Eye (tissue), 1 donor: ENCODE results near the gene TLCD3B.

Experiments used
- DNase-seq: peaks from one replicate; pipeline ENCODE4 v3.0.0-alpha.2; 2015

Gene TLCD3B, protein sequence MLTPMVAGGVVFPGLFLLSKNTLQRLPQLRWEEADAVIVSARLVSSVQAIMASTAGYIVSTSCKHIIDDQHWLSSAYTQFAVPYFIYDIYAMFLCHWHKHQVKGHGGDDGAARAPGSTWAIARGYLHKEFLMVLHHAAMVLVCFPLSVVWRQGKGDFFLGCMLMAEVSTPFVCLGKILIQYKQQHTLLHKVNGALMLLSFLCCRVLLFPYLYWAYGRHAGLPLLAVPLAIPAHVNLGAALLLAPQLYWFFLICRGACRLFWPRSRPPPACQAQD

DNA sequence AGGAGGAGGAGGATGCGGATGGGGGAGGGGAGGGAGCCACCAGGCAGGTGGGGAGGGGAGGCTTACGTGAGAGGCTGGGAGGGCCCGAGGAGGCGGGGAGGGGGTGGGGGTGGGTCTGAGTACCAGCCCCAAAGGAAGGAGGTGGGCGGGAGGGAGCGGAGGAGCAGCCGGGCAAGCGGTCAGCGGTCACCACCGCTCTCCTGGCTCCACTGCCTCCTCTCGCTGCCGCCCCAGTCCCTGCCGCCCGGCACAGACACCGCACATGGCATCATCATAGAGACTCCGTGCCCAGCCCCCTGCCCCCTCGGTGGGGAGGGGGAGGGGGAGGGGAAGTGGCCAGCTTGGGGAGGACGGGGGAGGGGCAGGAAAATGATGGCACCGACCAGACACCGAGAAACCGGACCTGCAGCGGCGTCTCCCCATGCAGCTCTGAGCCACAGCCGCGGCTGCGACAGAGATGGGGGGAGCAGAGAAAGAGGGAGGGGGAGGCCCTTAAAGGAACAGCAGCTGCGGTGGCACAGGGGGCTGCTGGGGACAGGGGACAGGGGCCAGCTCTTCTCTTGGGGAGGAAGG lies at the start of gene TLCD3B:
TSS of gene TLCD3B (minus strand) at position 431 of the 573 bp plus-strand sequence. CDS start 744 bp downstream, outside the sequence.
- peak; percentile 75 for DNase-seq

DNA sequence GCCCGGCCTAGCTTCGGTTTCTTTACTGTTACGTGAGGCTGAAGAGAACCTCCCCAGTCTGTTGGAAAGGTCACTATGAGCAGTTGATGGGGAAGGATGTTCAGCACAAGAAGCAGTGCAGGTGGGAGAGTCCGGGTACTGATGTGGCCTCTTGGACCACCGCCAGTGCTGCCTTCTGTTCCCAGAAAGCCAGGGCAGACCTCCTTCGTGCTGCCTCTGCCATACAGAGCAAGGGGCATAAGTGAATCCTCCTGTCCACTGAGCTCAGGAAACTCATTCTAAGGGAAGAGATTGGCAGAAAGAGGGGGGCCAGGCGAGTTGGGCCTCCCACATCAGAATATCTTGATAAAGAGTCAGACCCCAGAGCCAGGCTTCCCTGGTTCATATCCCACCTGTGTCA lies 48.4 kb upstream of the TLCD3B start:
- no peak for DNase-seq

DNA sequence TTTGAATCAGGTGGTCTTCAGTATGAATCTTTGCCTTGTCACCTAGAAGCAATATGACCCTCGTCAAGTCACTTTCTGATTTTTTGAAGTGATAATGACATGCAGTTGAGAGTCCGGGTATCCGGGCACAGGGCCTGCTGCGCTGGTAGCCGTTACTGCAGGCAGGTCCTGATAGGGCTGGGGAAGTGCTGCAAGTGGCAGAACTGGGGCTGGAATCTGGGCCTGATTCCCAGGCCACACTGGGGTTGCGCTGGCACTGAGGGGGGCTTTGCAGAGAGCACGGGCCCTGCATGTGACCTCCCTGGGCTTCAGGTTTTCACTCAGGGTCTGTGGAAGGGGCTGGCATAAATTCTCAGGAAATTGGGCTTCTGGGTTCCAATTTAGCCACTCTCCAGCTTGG lies 47.7 kb upstream of the TLCD3B start:
- DNase-seq: no peak

DNA sequence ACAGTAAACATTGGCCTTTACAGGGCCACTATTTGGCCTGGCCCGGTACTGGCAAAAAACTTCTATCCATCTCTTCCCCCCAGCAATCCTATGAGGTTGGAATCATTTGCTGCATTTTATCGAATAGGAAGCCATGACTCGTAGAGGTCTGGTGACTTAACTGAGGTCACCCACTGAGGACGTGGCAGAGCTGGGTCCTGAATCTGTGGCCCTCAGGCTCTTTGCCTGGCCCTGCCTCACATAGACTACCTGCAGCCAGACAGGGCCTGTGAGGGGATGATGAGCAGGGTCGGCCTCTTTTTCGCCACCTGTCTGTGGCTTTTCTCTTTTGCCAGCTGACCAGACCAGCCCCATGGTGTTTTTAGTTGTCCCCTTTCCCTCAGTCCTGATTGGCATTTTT lies 46.6 kb upstream of the TLCD3B start:
- DNase-seq: no peak

DNA sequence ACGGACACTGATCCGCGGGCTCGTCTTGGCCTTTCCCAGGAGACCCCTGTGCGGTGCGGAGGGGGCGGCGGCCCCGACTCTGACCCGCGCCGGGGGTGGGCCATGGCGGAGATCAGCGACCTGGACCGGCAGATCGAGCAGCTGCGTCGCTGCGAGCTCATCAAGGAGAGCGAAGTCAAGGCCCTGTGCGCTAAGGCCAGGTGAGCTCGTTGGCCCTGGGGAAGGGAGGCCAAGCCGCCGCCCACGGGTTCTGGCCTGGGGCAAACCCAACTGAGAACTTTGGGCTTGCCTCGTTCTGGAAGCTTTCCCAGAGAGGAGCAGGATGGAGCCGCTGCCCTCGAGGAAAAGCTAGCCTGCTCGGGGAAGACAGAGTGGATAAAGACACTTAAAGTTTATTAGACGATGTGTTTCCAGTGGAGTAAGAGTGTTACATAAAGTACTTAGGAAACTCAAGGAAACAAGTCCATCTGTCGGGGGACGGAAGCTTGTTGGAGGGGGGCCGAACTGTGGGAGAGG lies 45.3 kb upstream of the TLCD3B start:
- DNase-seq: no peak

DNA sequence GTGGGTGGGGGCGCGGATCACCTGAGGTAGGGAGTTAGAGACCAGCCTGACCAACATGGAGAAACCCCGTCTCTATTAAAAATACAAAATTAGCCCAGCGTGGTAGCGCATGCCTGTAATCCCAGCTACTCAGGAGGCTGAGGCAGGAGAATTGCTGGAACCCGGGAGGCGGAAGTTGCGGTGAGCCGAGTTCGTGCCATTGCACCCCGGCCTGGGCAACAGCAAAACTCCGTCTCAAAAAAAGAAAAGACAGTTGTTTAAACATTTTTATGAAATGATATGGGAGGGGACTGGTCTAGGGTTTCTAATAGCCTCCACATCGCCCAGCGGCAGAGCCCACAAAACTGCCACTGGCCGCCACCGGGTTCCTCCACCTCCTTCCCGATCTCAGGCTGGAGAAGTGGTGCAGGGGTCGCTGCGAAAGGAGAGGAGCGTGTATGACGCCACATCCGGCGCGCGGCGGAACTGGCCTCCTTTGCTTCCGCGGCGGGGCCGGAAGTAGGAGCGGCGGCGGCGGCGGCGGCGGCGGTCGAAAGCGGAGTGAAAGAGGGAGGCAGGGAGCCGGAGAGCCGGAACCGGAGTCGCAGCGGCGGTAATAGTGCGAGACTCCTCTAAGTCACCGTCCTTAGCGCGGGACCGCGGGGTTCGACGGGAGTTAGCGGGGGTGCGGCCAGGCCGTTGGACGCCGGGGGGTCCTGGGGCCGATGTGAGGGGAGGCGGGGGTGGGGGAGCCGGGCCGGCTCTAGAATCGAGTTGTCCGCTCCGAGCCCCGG lies 44.6 kb upstream of the TLCD3B start, which contains the start of gene PPP4C:
TSS of gene PPP4C (plus strand) at position 492 of the 773 bp plus-strand sequence. CDS start 384 bp downstream, outside the sequence.
- peak; percentile 96 for DNase-seq

DNA sequence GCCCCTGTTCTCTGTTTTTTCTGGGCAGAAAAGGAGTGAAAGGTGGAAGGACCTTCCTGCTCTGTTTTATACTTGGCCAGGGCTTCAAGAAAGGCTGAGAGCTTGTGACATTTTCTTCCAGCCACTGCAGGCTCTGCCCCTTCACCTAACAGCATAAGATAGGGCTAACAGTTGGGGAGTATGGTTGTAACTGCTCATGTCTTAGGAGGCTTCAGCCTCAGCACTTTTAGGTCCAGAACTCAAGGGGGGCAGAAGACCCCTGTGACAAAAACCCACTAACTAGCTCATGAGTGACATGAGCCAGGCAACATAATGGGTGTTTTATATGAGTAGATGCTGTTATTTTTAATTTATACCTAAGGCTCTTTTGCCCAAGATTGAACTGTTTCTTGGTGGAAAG lies 39.4 kb upstream of the TLCD3B start:
- DNase-seq: no peak

DNA sequence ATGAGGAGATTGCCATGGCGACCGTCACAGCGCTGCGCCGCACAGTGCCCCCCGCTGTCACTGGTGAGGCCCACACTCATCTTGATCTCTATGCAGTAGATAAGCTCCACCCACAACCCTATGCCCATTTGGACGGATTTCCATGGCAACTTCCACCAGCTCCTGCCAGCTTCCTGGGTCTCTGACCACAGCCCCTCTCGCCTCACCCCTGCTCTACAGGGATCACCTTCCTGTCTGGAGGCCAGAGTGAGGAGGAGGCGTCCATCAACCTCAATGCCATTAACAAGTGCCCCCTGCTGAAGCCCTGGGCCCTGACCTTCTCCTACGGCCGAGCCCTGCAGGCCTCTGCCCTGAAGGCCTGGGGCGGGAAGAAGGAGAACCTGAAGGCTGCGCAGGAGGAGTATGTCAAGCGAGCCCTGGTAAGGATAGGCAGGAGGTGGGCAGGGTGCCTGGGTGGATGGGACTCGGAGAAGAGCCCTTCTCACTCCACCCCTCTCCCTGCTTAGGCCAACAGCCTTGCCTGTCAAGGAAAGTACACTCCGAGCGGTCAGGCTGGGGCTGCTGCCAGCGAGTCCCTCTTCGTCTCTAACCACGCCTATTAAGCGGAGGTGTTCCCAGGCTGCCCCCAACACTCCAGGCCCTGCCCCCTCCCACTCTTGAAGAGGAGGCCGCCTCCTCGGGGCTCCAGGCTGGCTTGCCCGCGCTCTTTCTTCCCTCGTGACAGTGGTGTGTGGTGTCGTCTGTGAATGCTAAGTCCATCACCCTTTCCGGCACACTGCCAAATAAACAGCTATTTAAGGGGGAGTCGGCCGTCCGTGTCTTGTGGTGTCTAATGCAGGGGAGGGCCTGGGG lies 38.8 kb upstream of the TLCD3B start:
- DNase-seq: no peak

DNA sequence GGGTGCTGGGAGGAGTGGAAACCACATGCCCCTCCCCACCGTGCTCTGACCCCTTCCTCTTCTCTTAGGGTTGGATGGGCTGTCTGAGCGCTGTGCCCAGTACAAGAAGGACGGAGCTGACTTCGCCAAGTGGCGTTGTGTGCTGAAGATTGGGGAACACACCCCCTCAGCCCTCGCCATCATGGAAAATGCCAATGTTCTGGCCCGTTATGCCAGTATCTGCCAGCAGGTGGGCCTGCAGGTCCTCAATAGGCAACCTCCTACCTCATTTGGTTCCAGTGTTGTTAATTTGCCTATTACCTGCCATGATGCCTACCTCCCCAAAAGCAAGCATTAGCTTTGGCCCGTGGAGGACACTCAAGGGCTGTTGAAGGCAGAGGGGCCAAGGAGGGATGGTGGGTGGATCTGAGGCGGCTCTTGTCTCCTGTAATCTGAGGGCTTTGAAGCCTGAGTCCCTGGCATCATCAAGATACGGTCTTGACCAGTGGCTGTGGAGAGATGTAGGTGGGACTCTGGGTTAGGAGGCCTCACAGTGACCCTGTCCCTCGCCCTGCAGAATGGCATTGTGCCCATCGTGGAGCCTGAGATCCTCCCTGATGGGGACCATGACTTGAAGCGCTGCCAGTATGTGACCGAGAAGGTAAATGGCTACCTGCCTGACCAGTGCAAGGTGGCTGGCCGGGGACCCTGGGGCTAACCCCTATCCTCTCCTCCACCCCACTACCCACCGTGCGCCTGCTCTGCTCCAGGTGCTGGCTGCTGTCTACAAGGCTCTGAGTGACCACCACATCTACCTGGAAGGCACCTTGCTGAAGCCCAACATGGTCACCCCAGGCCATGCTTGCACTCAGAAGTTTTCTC lies 37.9 kb upstream of the TLCD3B start:
- no peak for DNase-seq

DNA sequence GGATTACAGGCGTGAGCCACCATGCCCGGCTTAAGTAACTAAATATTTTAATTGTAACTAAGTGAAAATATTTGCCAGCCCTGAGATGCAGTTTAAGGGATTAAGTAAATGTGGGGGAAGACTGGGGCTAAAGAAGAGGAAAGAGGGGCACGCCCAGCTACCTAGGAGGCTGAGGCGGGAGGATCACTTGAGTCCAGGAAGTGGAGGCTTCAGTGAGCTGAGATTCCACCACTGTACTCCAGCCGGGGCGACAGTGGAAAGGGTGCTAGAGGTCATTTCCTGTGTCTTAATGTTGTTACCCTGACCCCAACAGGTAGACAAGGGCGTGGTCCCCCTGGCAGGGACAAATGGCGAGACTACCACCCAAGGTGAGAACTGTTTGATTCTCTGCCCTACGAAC lies 37.3 kb upstream of the TLCD3B start:
- DNase-seq: no peak

DNA sequence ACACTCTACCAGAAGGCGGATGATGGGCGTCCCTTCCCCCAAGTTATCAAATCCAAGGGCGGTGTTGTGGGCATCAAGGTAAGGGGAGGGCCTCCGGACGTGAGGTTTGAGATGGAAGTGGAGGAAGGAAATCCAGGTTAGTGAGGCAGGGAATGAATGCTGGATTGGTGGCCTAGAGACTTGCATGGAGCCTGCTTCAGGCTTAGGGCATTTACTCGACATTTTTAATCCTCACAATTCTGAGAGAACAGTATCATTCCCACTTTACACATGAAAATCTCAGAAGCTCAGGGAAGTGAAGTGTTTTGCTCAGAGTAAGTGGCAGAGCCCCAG lies 36.5 kb upstream of the TLCD3B start:
- DNase-seq: no peak

DNA sequence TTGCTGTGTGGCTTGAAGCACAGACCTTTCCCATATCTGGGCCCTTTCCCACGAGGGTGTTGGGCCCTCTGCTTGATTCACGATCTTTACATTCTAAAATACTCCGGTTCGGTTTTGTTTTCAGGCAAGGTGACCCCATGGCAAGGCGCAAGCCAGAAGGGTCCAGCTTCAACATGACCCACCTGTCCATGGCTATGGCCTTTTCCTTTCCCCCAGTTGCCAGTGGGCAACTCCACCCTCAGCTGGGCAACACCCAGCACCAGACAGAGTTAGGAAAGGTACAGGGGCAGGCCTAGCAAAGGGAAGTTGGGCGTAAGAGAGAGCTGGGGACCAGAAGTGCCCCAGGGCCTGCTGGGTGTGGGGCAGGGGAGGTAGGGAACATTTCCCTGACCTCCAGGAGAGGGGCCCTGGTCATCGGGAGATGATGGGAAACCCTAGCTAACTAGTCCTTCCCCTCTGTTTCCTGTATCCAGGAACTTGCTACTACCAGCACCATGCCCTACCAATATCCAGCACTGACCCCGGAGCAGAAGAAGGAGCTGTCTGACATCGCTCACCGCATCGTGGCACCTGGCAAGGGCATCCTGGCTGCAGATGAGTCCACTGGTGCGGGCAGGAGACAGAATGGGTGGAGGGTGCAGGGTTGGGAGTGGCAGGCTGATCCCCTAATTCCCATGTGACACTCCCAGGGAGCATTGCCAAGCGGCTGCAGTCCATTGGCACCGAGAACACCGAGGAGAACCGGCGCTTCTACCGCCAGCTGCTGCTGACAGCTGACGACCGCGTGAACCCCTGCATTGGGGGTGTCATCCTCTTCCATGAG lies 35.9 kb upstream of the TLCD3B start:
- no peak for DNase-seq

DNA sequence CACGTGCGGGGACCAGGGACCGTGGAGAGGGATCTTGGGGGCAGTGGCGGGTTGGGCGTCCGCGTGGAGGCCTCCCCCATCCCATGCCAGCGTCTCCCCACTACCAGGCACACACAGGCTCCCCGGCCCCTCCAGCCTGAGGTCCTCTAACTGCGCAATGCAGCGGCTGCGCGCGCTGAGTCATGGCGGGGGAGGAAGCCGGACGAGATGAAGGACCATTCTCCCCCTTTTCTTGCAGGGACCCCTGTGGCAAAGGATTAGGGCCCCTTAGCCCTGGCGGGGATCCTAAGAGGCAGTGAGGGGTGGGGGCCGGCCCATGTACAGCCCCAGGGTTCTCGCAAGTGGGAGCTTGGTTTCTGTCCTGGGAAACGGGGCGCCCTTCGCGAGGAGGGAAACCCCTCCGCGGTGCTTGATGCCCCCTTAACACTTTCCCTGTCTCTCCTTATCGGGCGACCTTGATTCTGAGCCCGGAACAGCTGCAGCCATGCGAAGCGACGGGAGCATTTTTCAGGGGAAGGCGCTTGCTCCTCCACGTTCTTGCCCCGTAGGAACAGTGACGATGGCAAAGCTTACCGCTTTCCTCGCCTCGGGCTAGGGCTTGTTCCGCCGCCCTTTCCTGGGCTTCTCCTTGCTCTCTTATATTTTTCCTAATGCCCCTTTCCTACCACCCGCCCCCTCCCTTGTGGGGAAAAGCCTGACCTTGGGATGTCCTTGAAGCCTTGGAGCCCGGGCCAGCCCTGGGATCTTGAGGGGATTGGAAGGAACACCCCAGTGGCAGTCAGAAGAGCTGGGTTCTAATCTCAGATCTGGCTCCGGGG lies 35.1 kb upstream of the TLCD3B start:
- DNase-seq: peak; percentile 74

DNA sequence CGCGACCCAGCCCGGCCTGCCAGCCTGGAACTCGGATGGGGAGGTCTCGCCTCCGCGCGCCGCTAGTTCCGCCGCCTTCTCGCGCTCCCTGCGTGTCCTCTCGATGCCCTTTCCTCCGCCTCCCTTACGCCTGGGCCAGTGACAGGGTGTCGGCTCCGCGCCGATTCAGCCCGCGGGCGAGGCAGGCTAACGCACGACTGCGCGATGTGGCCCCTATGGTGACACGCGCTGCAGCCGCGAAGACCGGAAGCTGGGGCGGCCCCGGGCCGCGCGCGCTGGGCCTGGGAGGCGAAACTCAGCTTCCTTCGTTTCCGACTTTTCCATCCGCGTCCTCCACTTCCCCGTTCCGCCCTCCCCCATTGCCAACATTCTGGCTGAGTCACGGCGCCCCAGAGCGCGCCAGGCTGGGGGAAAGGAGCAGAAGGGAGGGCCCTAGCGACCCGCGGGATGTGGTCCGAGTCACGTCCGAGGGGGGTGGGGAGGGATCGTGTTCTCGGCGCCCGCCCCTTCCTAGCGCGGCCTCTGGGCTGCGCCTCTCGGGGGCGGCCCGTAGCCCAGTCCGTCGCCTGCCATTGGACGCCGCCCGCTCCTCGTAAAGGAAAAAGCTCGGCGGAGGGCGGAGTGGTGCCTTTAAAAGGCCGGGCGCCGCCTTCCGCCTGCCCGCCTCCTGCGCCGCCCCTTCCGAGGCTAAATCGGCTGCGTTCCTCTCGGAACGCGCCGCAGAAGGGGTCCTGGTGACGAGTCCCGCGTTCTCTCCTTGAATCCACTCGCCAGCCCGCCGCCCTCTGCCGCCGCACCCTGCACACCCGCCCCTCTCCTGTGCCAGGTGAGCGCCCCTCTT lies 34.3 kb upstream of the TLCD3B start, which contains the start of gene ALDOA:
TSS of gene ALDOA (plus strand) at position 659 of the 841 bp plus-strand sequence. CDS start 1,138 bp downstream, outside the sequence.
- peak; percentile 98 for DNase-seq

DNA sequence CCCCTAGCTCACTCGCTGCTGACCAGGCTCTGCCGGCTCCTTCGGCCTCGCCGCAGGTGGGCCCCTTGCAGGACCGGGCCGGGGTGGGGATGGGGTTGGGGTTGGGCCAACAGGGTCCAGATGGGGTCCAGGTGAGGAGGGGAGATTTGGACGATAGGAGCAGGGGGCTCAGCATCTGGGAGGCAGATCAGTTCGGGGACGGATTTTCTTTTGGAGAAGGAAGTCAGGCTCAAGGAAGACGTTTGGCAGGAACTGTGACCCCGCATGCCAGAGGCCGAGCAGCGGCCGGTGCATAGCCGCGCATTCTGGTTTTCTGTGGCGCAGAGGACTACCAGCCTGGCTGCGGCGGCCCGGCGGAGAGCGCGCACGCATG lies 33.6 kb upstream of the TLCD3B start:
- DNase-seq: no peak

DNA sequence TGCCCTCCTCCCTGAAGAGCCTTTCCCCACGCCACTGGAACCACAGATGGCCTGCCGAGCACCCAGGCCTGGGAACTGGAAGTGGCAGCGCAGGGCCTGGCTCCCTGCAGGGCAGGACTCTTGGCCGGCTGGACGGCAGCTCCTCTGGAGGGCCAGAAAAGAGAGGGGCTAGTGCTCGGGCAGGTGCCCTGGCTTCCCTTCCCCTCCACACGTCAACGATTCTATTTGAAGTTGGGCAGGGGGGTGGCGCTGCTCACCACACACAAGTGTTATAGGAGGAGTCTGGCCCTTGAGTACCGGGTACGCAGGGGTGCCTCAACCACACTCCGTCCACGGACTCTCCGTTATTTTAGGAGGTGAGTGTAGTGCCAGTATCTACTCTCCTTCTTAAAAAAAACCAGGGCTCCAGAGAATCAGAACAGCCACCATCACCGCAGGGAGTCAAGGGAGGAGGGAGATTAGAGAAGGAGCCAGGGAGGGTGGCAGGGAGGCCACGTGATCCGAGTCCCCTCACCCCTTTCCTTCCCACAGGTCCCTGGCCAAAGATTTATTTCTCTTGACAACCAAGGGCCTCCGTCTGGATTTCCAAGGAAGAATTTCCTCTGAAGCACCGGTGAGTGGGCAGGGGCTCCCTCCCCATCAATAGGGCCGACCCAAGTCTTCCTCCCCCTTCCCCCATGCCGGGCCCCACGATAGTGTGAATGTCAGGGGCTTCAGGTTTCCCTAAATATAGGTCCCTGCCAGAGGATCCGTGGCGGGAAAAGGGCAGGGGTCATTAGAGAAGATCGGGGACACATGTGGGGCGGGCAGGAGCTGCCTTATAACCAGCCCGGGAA lies 33.0 kb upstream of the TLCD3B start:
- peak; percentile 82 for DNase-seq

DNA sequence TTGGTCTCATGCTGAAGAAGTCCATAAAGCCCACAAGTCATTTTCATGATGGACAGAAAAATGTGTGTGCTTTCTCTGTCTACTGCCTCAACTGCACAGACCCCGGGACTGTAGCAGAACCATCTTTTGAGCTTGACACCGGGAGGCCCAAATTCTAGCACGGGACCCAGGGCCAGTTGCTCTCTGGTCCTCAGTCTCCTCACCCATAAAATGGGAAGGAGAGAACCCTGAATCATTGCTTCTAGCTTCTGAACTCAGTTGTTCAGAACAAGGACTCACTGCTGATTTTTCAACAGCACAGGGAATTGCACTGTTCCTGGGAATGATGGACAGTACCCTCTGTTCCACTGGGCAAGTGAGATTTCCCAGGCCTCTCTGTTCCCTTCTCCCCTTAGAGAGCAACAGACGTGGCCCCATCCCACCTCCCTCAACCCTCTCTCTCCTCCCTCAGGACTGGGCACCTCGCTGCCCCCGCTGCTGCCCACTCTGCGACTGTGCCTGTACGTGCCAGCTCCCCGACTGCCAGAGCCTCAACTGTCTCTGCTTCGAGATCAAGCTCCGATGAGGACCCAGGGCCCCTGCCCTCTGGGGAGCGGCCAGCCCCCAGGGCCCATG lies 32.3 kb upstream of the TLCD3B start:
- no peak for DNase-seq
